GM21367 (cell line): Measurements from ENCODE around the gene GPRC5A.

Experiments used
- ATAC-seq: cut with Tn5 transposase; IDR thresholded peaks from one replicate; pipeline ENCODE4 v1.9.1; 2021; ENCODE audit not compliant: unreplicated experiment

GPRC5A gene

GRCh38 chr12:12885096-12885792 lies 6.1 kb upstream of the GPRC5A start:
- ATAC-seq: no peak

- no peak for ATAC-seq
Observed at GRCh38 chr12:12887471-12887870, 3.9 kb upstream of the GPRC5A start.

GRCh38 chr12:12889701-12890100 lies 1.7 kb upstream of the GPRC5A start:
- no peak for ATAC-seq

GRCh38 chr12:12890543-12891079 lies 751 bp upstream of the GPRC5A start:
- no peak for ATAC-seq

GRCh38 chr12:12891881-12892355 lies 556 bp downstream of the GPRC5A start:
- no peak for ATAC-seq

GRCh38 chr12:12892681-12893141 lies 1.3 kb downstream of the GPRC5A start:
- ATAC-seq: no peak

- no peak for ATAC-seq
Observed at GRCh38 chr12:12893438-12893837, 2.1 kb downstream of the GPRC5A start.

- no peak for ATAC-seq
Observed at GRCh38 chr12:12896260-12896659, 4.9 kb downstream of the GPRC5A start.

- no peak for ATAC-seq
Observed at GRCh38 chr12:12897302-12897701, 5.9 kb downstream of the GPRC5A start.

GRCh38 chr12:12898136-12898717 lies 6.9 kb downstream of the GPRC5A start:
- ATAC-seq: no peak

GRCh38 chr12:12898911-12899511 lies 7.6 kb downstream of the GPRC5A start:
- ATAC-seq: no peak

GRCh38 chr12:12899530-12900380 lies 8.4 kb downstream of the GPRC5A start:
- peak; percentile 74 for ATAC-seq

- no peak for ATAC-seq
Observed at GRCh38 chr12:12900786-12901157, 9.4 kb downstream of the GPRC5A start.

GRCh38 chr12:12901158-12901791 lies 9.9 kb downstream of the GPRC5A start:
- ATAC-seq: no peak

- ATAC-seq: no peak
Observed at GRCh38 chr12:12902036-12902435, 10.7 kb downstream of the GPRC5A start.

- ATAC-seq: no peak
Observed at GRCh38 chr12:12903642-12904609, 12.6 kb downstream of the GPRC5A start.

GRCh38 chr12:12907552-12907951 lies 16.2 kb downstream of the GPRC5A start:
- ATAC-seq: no peak

GRCh38 chr12:12908252-12908651 lies 16.9 kb downstream of the GPRC5A start:
- ATAC-seq: no peak

GRCh38 chr12:12908711-12909110 lies 17.3 kb downstream of the GPRC5A start:
- ATAC-seq: no peak
